ENCODE data around the gene FNDC5.

The FNDC5 gene

GRCh38 chr1:32883338-32884031 lies 12.8 kb upstream of the FNDC5 start:
- no peak for DNase-seq

GRCh38 chr1:32881871-32882850 lies 11.4 kb upstream of the FNDC5 start:
- DNase-seq, result no peak

- no peak for DNase-seq
These were observed 10.6 kb upstream of the FNDC5 start for GRCh38 chr1:32881291-32881690.

- DNase-seq, result no peak
These were observed 7.9 kb upstream of the FNDC5 start for GRCh38 chr1:32878637-32879041.

- no peak for DNase-seq
These were observed 7.5 kb upstream of the FNDC5 start for GRCh38 chr1:32878183-32878582.

- no peak for DNase-seq
These were observed 6.7 kb upstream of the FNDC5 start for GRCh38 chr1:32877211-32878110.

GRCh38 chr1:32876341-32877210 lies 5.9 kb upstream of the FNDC5 start:
- DNase-seq, result no peak

GRCh38 chr1:32874860-32875752 lies 4.4 kb upstream of the FNDC5 start:
- DNase-seq, result no peak

GRCh38 chr1:32873484-32873883 lies 2.8 kb upstream of the FNDC5 start:
- no peak for DNase-seq

- no peak for DNase-seq
These were observed 1.4 kb upstream of the FNDC5 start for GRCh38 chr1:32872192-32872460.

- DNase-seq, result no peak
These were observed 866 bp upstream of the FNDC5 start for GRCh38 chr1:32871364-32872191.

- no peak for DNase-seq
These were observed 643 bp downstream of the FNDC5 start for GRCh38 chr1:32869923-32870614.

GRCh38 chr1:32868806-32869455 lies 1.8 kb downstream of the FNDC5 start:
- no peak for DNase-seq

- DNase-seq, result no peak
These were observed 2.6 kb downstream of the FNDC5 start for GRCh38 chr1:32868085-32868484.

GRCh38 chr1:32867671-32868070 lies 3.0 kb downstream of the FNDC5 start:
- no peak for DNase-seq

- DNase-seq, result no peak
These were observed 3.6 kb downstream of the FNDC5 start for GRCh38 chr1:32867151-32867550.

- DNase-seq, result no peak
These were observed 4.9 kb downstream of the FNDC5 start for GRCh38 chr1:32865639-32866405.

GRCh38 chr1:32864375-32865019 lies 6.2 kb downstream of the FNDC5 start:
- no peak for DNase-seq

Data from NCI-H2029 (cell line).